ENCODE data around the gene TRAM2. TPM values are rescaled to one million over a fixed set of nuclear protein-coding genes. Genes with fewer than 3 reads are reported as not detected.
A peak's percentile ranks its signal among the peaks of the same experiment; 100 is the strongest.

The TRAM2 gene
- total and polyA plus RNA-seq, 5 experiments from 2014 or later = 3.1 to 9.9 (median 4.9) TPM

- H3K27me3 Mint-ChIP-seq = no peaks in the 10 kb centered on the region
- no peak for ATAC-seq
- DNase-seq = no peak
- peaks cover 0 to 9% (median 3%) of the 10 kb centered on the region in 3 donors for H3K36me3 Mint-ChIP-seq
- peak overlapping the region in 1 of 10 donors; percentile 28 for H3K27ac Mint-ChIP-seq
- peaks cover 0 to 7% (median 5%) of the 10 kb centered on the region in 4 donors for H3K4me1 Mint-ChIP-seq
- no peak overlapping the region for H3K4me3 Mint-ChIP-seq
- POLR2A ChIA-PET = no interaction called here
- H3K9me3 Mint-ChIP-seq = no peaks in the 10 kb centered on the region
Measured at GRCh38 chr6:52527436-52527835, 49.4 kb downstream of the TRAM2 start.

DNA sequence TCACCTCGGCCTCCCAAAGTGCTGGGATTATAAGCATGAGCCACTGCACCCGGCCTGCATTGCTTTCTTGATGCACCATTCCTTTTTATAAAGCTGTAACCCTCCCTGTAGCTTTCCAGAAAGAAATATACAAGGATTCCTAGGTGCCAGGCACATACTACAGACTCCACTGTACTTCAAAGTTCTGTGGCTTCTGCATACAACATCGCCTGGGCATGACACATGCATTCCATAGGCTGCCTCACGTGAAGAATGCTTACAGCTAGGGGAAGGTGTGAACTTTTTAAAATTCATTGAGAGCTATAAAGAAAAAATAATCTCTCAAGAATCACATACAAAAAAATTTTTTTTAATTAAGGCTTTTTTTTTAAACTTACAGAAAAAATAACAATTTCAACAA lies 50.2 kb downstream of the TRAM2 start:
- H3K27ac Mint-ChIP-seq = no peak overlapping the region
- DNase-seq (no peak), ATAC-seq (no peak)
- POLR2A ChIA-PET = no interaction called here
- no peaks in the 10 kb centered on the region for H3K9me3 Mint-ChIP-seq
- H3K36me3 Mint-ChIP-seq = peaks cover 0 to 9% (median 3%) of the 10 kb centered on the region in 3 donors
- no peak overlapping the region for H3K4me3 Mint-ChIP-seq
- peaks cover 0 to 6% (median 5%) of the 10 kb centered on the region in 4 donors for H3K4me1 Mint-ChIP-seq
- H3K27me3 Mint-ChIP-seq = no peaks in the 10 kb centered on the region

DNA sequence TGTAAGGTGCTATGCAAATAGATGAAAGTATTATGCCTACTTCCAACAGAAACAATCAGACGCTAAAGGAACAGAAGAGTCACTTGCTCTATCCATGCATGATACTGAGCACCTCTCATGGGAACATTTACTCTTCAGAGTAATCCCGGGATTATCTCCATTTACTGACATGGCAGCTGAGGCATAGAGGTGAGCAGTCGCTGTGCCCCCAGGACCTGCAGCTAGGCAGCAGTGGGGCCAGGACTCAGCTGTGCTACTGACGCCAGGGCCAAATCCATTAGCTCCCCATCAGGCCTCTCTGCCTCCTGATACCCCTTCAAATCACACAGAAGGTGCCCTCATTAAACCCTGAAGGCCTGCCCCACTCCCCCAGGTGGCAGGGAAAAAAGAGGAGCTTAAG lies 51.9 kb downstream of the TRAM2 start:
- ATAC-seq = no peak
- H3K27me3 Mint-ChIP-seq = no peaks in the 10 kb centered on the region
- H3K9me3 Mint-ChIP-seq = no peaks in the 10 kb centered on the region
- H3K4me1 Mint-ChIP-seq = peaks cover 0 to 6% (median 3%) of the 10 kb centered on the region in 4 donors
- DNase-seq = no peak
- H3K27ac Mint-ChIP-seq = peak overlapping the region in 1 of 10 donors; percentile 41
- no peak overlapping the region for H3K4me3 Mint-ChIP-seq
- POLR2A ChIA-PET = no interaction called here
- H3K36me3 Mint-ChIP-seq = peaks cover 0 to 5% (median 5%) of the 10 kb centered on the region in 3 donors

GRCh38 chr6:52523378-52524142 lies 53.3 kb downstream of the TRAM2 start:
- Mint-ChIP-seq H3K4me1 (peaks cover 0 to 6% (median 4%) of the 10 kb centered on the region in 4 donors), H3K36me3 (peaks cover 0 to 13% (median 5%) of the 10 kb centered on the region in 3 donors), H3K27ac (peak overlapping the region in 1 of 10 donors; percentile 64), H3K4me3 (no peak overlapping the region), H3K9me3 (no peaks in the 10 kb centered on the region), H3K27me3 (no peaks in the 10 kb centered on the region)
- POLR2A ChIA-PET = no interaction called here
- ATAC-seq = no peak
- DNase-seq = no peak

GRCh38 chr6:52522655-52523054 lies 54.2 kb downstream of the TRAM2 start:
- ATAC-seq (no peak), DNase-seq (no peak)
- peaks cover 0 to 20% (median 5%) of the 10 kb centered on the region in 3 donors for H3K36me3 Mint-ChIP-seq
- H3K27me3 Mint-ChIP-seq = no peaks in the 10 kb centered on the region
- no peak overlapping the region for H3K27ac Mint-ChIP-seq
- H3K4me1 Mint-ChIP-seq = peaks cover 0 to 8% (median 6%) of the 10 kb centered on the region in 4 donors
- no peaks in the 10 kb centered on the region for H3K9me3 Mint-ChIP-seq
- no peak overlapping the region for H3K4me3 Mint-ChIP-seq
- POLR2A ChIA-PET = no interaction called here

GRCh38 chr6:52522151-52522626 lies 54.7 kb downstream of the TRAM2 start:
- DNase-seq = no peak
- Mint-ChIP-seq H3K4me1 (peaks cover 0 to 8% (median 6%) of the 10 kb centered on the region in 4 donors), H3K9me3 (no peaks in the 10 kb centered on the region), H3K27me3 (no peaks in the 10 kb centered on the region), H3K36me3 (peaks cover 0 to 20% (median 5%) of the 10 kb centered on the region in 3 donors), H3K4me3 (no peak overlapping the region), H3K27ac (peak overlapping the region in 1 of 10 donors; percentile 43)
- POLR2A ChIA-PET = no interaction called here
- no peak for ATAC-seq

- peak overlapping the region in 1 of 10 donors; percentile 18 for H3K27ac Mint-ChIP-seq
- DNase-seq (no peak), ATAC-seq (no peak)
- H3K4me1 Mint-ChIP-seq = peaks cover 0 to 8% (median 5%) of the 10 kb centered on the region in 4 donors
- no peaks in the 10 kb centered on the region for H3K9me3 Mint-ChIP-seq
- H3K27me3 Mint-ChIP-seq = no peaks in the 10 kb centered on the region
- POLR2A ChIA-PET = no interaction called here
- H3K36me3 Mint-ChIP-seq = peaks cover 0 to 40% (median 14%) of the 10 kb centered on the region in 3 donors
- no peak overlapping the region for H3K4me3 Mint-ChIP-seq
Measured at GRCh38 chr6:52519618-52520017, 57.2 kb downstream of the TRAM2 start.

- no peaks in the 10 kb centered on the region for H3K9me3 Mint-ChIP-seq
- peaks cover 0 to 50% (median 14%) of the 10 kb centered on the region in 3 donors for H3K36me3 Mint-ChIP-seq
- DNase-seq (no peak), ATAC-seq (no peak)
- H3K27ac Mint-ChIP-seq = peak overlapping the region in 3 of 10 donors; percentile 17 to 72 (median 63)
- peaks cover 0 to 8% (median 4%) of the 10 kb centered on the region in 4 donors for H3K4me1 Mint-ChIP-seq
- no peak overlapping the region for H3K4me3 Mint-ChIP-seq
- POLR2A ChIA-PET = no interaction called here
- H3K27me3 Mint-ChIP-seq = no peaks in the 10 kb centered on the region
Measured at GRCh38 chr6:52518279-52518945, 58.4 kb downstream of the TRAM2 start.

DNA sequence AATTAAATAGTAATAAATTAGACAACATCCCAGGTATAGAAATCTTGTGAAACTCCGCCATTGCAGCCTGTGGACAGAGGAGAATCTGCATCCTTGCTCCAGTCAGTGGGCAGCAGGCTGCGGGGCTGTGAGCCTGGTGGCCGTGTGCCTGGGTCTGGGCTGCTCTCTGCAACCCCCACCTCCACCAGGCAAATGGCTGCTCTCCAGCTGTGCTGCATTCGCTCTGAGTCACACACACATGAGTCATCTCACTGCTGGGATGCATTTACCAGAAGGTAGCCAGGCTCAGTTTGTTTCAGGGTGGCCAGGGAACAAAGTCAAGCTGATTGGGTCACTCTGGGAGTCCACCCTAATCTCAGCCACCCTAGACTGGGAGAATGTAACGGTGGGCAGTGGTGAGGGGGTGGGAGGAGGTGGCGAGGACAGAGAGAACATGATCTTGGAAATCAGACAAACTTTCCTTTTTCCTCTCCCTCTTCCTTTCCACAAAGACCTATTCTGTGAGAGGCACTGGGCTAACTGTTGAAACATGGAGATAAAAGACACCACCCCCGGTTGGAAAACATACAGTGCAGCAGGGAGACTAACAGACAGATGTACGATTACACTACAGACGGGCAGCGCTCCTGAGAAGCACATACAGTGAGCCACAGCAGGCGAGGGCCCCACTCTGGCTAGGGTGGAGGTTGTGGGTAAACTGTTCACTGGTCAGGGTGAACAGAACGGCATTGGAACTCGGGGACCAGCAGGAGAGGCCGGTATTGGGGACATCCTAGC lies 59.2 kb downstream of the TRAM2 start:
- H3K4me1 Mint-ChIP-seq = peaks cover 0 to 11% (median 2%) of the 10 kb centered on the region in 4 donors
- POLR2A ChIA-PET = no interaction called here
- no peak overlapping the region for H3K27ac Mint-ChIP-seq
- H3K9me3 Mint-ChIP-seq = no peaks in the 10 kb centered on the region
- peaks cover 0 to 55% (median 14%) of the 10 kb centered on the region in 3 donors for H3K36me3 Mint-ChIP-seq
- no peak for DNase-seq
- no peaks in the 10 kb centered on the region for H3K27me3 Mint-ChIP-seq
- ATAC-seq = no peak
- H3K4me3 Mint-ChIP-seq = no peak overlapping the region

DNA sequence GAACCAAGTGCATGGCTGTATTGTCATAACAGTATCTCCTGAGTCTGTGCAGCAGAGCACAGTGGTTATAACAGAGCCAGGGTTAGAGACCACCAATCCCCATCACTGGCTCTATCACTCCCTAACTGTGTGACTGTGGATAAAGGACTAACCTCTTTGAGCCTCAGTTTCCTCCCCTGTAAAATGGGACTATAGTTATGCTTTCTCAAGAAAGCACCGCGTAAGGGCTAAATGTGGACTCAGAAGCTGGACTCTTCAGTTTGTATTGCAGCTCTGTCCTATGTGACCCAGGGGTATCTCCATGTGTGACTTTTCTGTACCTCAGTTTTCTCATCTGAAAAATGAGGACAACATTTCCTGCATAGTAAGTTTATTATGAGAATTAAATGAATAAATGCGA lies 59.9 kb downstream of the TRAM2 start:
- Mint-ChIP-seq H3K36me3 (peaks cover 0 to 61% (median 15%) of the 10 kb centered on the region in 3 donors), H3K27ac (no peak overlapping the region), H3K27me3 (no peaks in the 10 kb centered on the region), H3K4me3 (no peak overlapping the region), H3K4me1 (peaks cover 0 to 11% (median under 1%) of the 10 kb centered on the region in 4 donors), H3K9me3 (no peaks in the 10 kb centered on the region)
- no peak for ATAC-seq
- DNase-seq = no peak
- POLR2A ChIA-PET = no interaction called here

DNA sequence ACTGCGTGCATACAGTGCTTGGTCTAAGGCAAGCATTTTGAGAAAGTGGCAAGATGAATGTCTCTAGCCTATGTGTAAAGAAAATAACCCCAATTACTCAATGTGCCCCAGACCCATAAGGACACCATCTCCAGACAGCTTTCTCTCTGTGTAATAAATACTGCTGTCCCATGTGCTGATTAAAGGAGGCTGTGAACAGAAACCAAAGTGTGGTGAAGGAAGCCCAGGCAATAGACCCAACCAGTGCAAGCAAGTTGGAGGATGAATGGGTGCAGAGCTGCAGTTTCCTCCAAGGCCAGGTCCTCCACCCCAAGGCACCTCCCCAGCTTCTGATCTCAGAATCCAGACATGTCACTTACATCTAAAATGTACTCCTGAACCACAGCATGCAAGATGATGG lies 60.6 kb downstream of the TRAM2 start:
- Mint-ChIP-seq H3K9me3 (no peaks in the 10 kb centered on the region), H3K27ac (no peak overlapping the region), H3K27me3 (no peaks in the 10 kb centered on the region), H3K36me3 (peaks cover 0 to 66% (median 18%) of the 10 kb centered on the region in 3 donors), H3K4me3 (no peak overlapping the region), H3K4me1 (peaks cover 0 to 11% (median under 1%) of the 10 kb centered on the region in 4 donors)
- no peak for DNase-seq
- POLR2A ChIA-PET = no interaction called here
- ATAC-seq = no peak

GRCh38 chr6:52515219-52515960 lies 61.5 kb downstream of the TRAM2 start:
- no peak overlapping the region for H3K27ac Mint-ChIP-seq
- H3K36me3 Mint-ChIP-seq = peaks cover 0 to 72% (median 21%) of the 10 kb centered on the region in 3 donors
- no peaks in the 10 kb centered on the region for H3K27me3 Mint-ChIP-seq
- DNase-seq (no peak), ATAC-seq (no peak)
- H3K9me3 Mint-ChIP-seq = no peaks in the 10 kb centered on the region
- peaks cover 0 to 11% (median under 1%) of the 10 kb centered on the region in 4 donors for H3K4me1 Mint-ChIP-seq
- POLR2A ChIA-PET = no interaction called here
- no peak overlapping the region for H3K4me3 Mint-ChIP-seq

All from naive thymus-derived CD8-positive, alpha-beta T cell (primary cell).